ENCODE data around the gene KLF13. TPM values are rescaled to one million over a fixed set of nuclear protein-coding genes. Genes with fewer than 3 reads are reported as not detected.

The KLF13 gene
- total RNA-seq, 1 experiment from 2014 or later, result 60.1 TPM

DNA sequence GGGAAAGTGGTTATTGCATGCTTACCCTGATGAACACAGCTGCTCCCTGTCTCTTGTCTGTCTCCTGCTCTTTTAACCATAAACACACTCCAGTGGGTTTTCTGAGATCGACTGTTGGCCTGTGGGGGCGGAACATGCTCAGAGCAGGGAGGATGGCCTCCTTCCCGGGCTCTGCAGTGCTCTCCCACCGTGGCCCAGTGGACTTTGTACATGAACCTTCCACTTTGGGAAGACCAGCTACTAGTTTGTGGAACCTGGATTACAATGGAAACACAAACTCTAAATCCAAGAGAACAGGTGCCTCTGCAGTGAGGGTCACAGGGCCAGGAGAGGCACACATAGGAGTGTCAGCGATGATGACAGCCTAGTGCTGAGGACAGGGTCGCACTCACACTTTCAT lies 56.5 kb downstream of the KLF13 start:
- H4K20me1 ChIP-seq (ENCODE audit: insufficient read depth), result no peaks in the 10 kb centered on the region
- intact Hi-C loops (cut with micrococcal nuclease), result no loop called here
- ChIA-PET RAD21 (ENCODE audit: low non-redundant PET in 1 of 2, low total read pairs in 2 of 2, uncharacterized antibody in 2 of 2, unreplicated experiment in 2 of 2) (no interaction called here), POLR2A (no interaction called here), CTCF (interaction anchor here (1.2 kb wide), 1 partner anchor 106 kb away, joined by 3 read pairs; no protein-coding TSS in a partner anchor)
- no peak overlapping the region for H2AFZ ChIP-seq (ENCODE audit: low read depth, low read length, poor library complexity, severe bottlenecking)
- H3K4me1 ChIP-seq (ENCODE audit: control insufficient read depth in 1 of 2, insufficient read depth in 2 of 2, low read length in 2 of 2), result peaks cover 6 to 9% of the 10 kb centered on the region in 2 experiments
- H3K9me3 ChIP-seq (ENCODE audit: control insufficient read depth in 1 of 2, insufficient read depth in 1 of 2, low read depth in 1 of 2, low read length in 2 of 2), result no peaks in the 10 kb centered on the region
- H3K9me2 ChIP-seq (ENCODE audit: insufficient read depth), result no peaks in the 10 kb centered on the region
- TF ChIP-seq ELF1 (IDR thresholded peaks at IDR 0.05; ENCODE audit: borderline replicate concordance, low read depth) (no peak), ZFX (IDR thresholded peaks at IDR 0.05) (no peak), FOSL1 (IDR thresholded peaks at IDR 0.05; ENCODE audit: low read depth) (no peak)
- TF ChIP-seq, protein P1, sequence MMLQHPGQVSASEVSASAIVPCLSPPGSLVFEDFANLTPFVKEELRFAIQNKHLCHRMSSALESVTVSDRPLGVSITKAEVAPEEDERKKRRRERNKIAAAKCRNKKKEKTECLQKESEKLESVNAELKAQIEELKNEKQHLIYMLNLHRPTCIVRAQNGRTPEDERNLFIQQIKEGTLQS (IDR thresholded peaks at IDR 0.05), result no peak
- no peaks in the 10 kb centered on the region for H3K27me3 ChIP-seq (ENCODE audit: insufficient read depth, low read length)
- no peak overlapping the region for H3K4me2 ChIP-seq (ENCODE audit: low read length)
- H3K79me2 ChIP-seq (ENCODE audit: insufficient read depth, low read length), result no peaks in the 10 kb centered on the region
- no TSS peak for BruUV-seq (replicated peaks)
- no peak overlapping the region for H3K4me3 ChIP-seq (replicated peaks in 1 of 2; ENCODE audit: low read depth in 1 of 2, low read length in 2 of 2)
- H3K36me3 ChIP-seq (ENCODE audit: control insufficient read depth in 1 of 2, insufficient read depth in 2 of 2, low read length in 2 of 2), result no peaks in the 10 kb centered on the region
- no peak overlapping the region for H3K9ac ChIP-seq (ENCODE audit: low read length)
- DNase-seq (ENCODE audit: low read depth, low spot score) (no peak), ATAC-seq (no peak)
- H3K27ac ChIP-seq (ENCODE audit: low read depth, low read length), result no peak overlapping the region

DNA sequence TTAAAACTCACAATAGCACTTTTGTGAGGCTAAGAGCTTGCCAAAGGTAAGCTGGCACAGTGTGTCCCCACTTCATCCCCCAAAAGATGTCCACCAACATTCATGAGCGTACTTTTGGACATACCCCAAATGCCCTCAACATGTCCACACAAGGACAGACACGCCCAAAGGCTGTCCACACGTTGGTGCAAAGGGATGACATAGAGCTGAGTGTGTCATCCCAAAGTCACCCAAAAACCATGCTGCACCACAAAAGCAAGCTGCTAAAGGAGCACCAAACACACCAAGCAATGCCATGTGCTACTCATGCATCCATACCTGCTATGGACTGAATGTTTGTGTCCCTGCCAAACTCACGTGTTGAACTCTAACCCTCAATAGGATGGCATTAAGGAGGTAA lies 57.9 kb downstream of the KLF13 start:
- DNase-seq (ENCODE audit: low read depth, low spot score) (no peak), ATAC-seq (no peak)
- no peaks in the 10 kb centered on the region for H3K9me3 ChIP-seq (ENCODE audit: control insufficient read depth in 1 of 2, insufficient read depth in 1 of 2, low read depth in 1 of 2, low read length in 2 of 2)
- ChIA-PET RAD21 (ENCODE audit: low non-redundant PET in 1 of 2, low total read pairs in 2 of 2, uncharacterized antibody in 2 of 2, unreplicated experiment in 2 of 2) (no interaction called here), CTCF (interaction anchor here (1.2 kb wide), 1 partner anchor 104 kb away, joined by 3 read pairs; no protein-coding TSS in a partner anchor), POLR2A (no interaction called here)
- BruUV-seq (replicated peaks), result no TSS peak
- no peaks in the 10 kb centered on the region for H3K27me3 ChIP-seq (ENCODE audit: insufficient read depth, low read length)
- no peak overlapping the region for H3K4me2 ChIP-seq (ENCODE audit: low read length)
- no peak overlapping the region for H3K9ac ChIP-seq (ENCODE audit: low read length)
- H3K36me3 ChIP-seq (ENCODE audit: control insufficient read depth in 1 of 2, insufficient read depth in 2 of 2, low read length in 2 of 2), result no peaks in the 10 kb centered on the region
- no peak overlapping the region for H2AFZ ChIP-seq (ENCODE audit: low read depth, low read length, poor library complexity, severe bottlenecking)
- H3K4me3 ChIP-seq (replicated peaks in 1 of 2; ENCODE audit: low read depth in 1 of 2, low read length in 2 of 2), result no peak overlapping the region
- intact Hi-C loops (cut with micrococcal nuclease), result no loop called here
- H3K9me2 ChIP-seq (ENCODE audit: insufficient read depth), result no peaks in the 10 kb centered on the region
- H3K27ac ChIP-seq (ENCODE audit: low read depth, low read length), result no peak overlapping the region
- H3K4me1 ChIP-seq (ENCODE audit: control insufficient read depth in 1 of 2, insufficient read depth in 2 of 2, low read length in 2 of 2), result peaks cover 9 to 10% of the 10 kb centered on the region in 2 experiments
- no peaks in the 10 kb centered on the region for H4K20me1 ChIP-seq (ENCODE audit: insufficient read depth)
- H3K79me2 ChIP-seq (ENCODE audit: insufficient read depth, low read length), result no peaks in the 10 kb centered on the region
- no peak for TF ChIP-seq FOSL1 (IDR thresholded peaks at IDR 0.05; ENCODE audit: low read depth)
- no peak for TF ChIP-seq RAD21 (IDR thresholded peaks at IDR 0.05; ENCODE audit: low read depth)
- TF ChIP-seq EZH2 (IDR thresholded peaks at IDR 0.05), result no peak
- no peak for TF ChIP-seq TCF7L2 (IDR thresholded peaks at IDR 0.05; ENCODE audit: borderline replicate concordance, extremely low read depth, insufficient read depth, insufficient read length)
- TF ChIP-seq, protein P2, sequence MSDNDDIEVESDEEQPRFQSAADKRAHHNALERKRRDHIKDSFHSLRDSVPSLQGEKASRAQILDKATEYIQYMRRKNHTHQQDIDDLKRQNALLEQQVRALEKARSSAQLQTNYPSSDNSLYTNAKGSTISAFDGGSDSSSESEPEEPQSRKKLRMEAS (IDR thresholded peaks at IDR 0.05), result no peak
- TF ChIP-seq, protein P3, sequence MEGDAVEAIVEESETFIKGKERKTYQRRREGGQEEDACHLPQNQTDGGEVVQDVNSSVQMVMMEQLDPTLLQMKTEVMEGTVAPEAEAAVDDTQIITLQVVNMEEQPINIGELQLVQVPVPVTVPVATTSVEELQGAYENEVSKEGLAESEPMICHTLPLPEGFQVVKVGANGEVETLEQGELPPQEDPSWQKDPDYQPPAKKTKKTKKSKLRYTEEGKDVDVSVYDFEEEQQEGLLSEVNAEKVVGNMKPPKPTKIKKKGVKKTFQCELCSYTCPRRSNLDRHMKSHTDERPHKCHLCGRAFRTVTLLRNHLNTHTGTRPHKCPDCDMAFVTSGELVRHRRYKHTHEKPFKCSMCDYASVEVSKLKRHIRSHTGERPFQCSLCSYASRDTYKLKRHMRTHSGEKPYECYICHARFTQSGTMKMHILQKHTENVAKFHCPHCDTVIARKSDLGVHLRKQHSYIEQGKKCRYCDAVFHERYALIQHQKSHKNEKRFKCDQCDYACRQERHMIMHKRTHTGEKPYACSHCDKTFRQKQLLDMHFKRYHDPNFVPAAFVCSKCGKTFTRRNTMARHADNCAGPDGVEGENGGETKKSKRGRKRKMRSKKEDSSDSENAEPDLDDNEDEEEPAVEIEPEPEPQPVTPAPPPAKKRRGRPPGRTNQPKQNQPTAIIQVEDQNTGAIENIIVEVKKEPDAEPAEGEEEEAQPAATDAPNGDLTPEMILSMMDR (IDR thresholded peaks at IDR 0.05 in 2 of 3, conservative IDR thresholded peaks at IDR 0.05 in 1 of 3; ENCODE audit: borderline replicate concordance in 1 of 3, insufficient read depth in 1 of 3, low read depth in 2 of 3, low read length in 2 of 3), result no peak
- TF ChIP-seq EGR1 (IDR thresholded peaks at IDR 0.05; ENCODE audit: low read depth), result no peak
- no peak for TF ChIP-seq SIN3A (IDR thresholded peaks at IDR 0.05; ENCODE audit: low read depth)
- TF ChIP-seq ZFX (IDR thresholded peaks at IDR 0.05), result no peak
- no peak for TF ChIP-seq ELF1 (IDR thresholded peaks at IDR 0.05; ENCODE audit: borderline replicate concordance, low read depth)
- TF ChIP-seq YY1 (IDR thresholded peaks at IDR 0.05; ENCODE audit: extremely low read depth, insufficient replicate concordance, low read depth, low read length), result no peak
- no peak for TF ChIP-seq POLR2A (IDR thresholded peaks at IDR 0.05; ENCODE audit: borderline replicate concordance, extremely low read depth, insufficient read depth, insufficient read length)
- TF ChIP-seq POLR2AphosphoS5 (IDR thresholded peaks at IDR 0.05; ENCODE audit: low read depth, low read length), result no peak
- no peak for TF ChIP-seq CBX3 (IDR thresholded peaks at IDR 0.05; ENCODE audit: low read depth)
- no peak for TF ChIP-seq JUND (IDR thresholded peaks at IDR 0.05)
- TF ChIP-seq SRF (IDR thresholded peaks at IDR 0.05; ENCODE audit: low read depth), result no peak
- no peak for TF ChIP-seq EZH2phosphoT487 (IDR thresholded peaks at IDR 0.05; ENCODE audit: borderline replicate concordance)

Data from HCT116 (cell line).